Measurements from ENCODE around the gene MGAT5B.

The MGAT5B gene

DNA sequence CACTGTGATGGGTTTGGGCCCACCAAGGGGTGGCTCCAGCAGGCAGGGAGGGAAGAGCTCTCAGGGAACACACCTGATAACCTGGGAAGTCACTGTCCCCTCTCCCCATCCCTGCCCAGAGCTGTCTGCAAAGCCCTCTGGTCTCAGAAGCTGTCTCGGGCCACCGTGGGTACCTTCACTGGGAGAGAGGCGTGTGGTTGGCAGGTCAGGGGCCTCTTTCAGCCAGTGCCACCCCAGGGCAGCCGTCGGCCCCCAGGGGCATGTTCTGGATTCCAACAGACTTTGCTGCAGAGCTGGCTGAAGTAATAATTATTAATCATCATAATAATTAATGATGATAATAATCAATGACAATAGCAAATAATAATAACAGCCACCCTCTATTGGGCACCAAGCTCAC, 21.1 kb downstream of the MGAT5B start:
- TF ChIP-seq EZH2phosphoT487 (IDR thresholded peaks at IDR 0.05; ENCODE audit: low read length) (no peak), CTCF (IDR thresholded peaks at IDR 0.05; ENCODE audit: low read length) (no peak), EZH2 (optimal IDR thresholded peaks at IDR 0.05; ENCODE audit: low read depth, low read length) (no peak)
- H2AFZ ChIP-seq (ENCODE audit: low read length) = no peak overlapping the region

DNA sequence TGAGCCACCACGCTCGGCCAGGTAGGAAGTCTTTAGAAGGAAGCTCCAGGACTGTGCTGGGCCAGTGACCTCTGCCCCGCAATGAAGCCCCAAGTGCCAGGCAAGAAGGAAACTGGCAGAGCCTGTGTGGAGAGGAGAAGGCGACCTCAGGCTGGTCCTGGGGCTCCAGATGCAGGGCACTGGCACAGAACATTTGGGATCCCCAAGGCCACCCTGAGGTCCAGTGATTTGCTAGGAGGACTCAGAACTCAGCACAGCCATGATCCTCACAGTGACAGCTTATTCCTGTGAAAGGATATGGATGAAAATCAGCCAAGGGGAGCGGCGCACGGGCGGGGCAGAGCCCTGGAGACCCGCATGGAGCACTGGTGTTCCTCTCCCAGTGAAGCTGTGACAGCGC, 24.1 kb downstream of the MGAT5B start:
- Histone ChIP-seq H3K4me1 (ENCODE audit: low read length) (peaks cover 2% of the 10 kb centered on the region), H3K27ac (ENCODE audit: low read length) (no peak overlapping the region), H3K9me2 (replicated peaks; ENCODE audit: insufficient read depth, low read length) (no peaks in the 10 kb centered on the region), H3K9me3 (replicated peaks; ENCODE audit: insufficient read depth, low read length) (no peaks in the 10 kb centered on the region), H3K9ac (ENCODE audit: low read length) (no peak overlapping the region), H3K36me3 (replicated peaks; ENCODE audit: insufficient read depth, low read length) (no peaks in the 10 kb centered on the region), H2AFZ (ENCODE audit: low read length) (no peak overlapping the region), H3K27me3 (replicated peaks; ENCODE audit: insufficient read depth, low read length) (peaks cover 71% of the 10 kb centered on the region), H4K20me1 (ENCODE audit: insufficient read depth, low read length) (no peaks in the 10 kb centered on the region), H3K4me3 (ENCODE audit: low read length) (no peak overlapping the region), H3F3A (ENCODE audit: insufficient read depth, low read length) (0 out of 2 replicates have a peak, but pooled peaks cover 3% of the 10 kb centered on the region), H3K79me2 (ENCODE audit: low read length) (no peaks in the 10 kb centered on the region), H3K4me2 (ENCODE audit: low read depth, low read length) (no peak overlapping the region)
- no peak for DNase-seq
- TF ChIP-seq EZH2phosphoT487 (IDR thresholded peaks at IDR 0.05; ENCODE audit: low read length) (no peak), EZH2 (optimal IDR thresholded peaks at IDR 0.05; ENCODE audit: low read depth, low read length) (no peak), CTCF (IDR thresholded peaks at IDR 0.05; ENCODE audit: low read length) (no peak)

More for the DNA sequence above, 21.1 kb downstream of the MGAT5B start:
- H4K20me1 ChIP-seq (ENCODE audit: insufficient read depth, low read length) = no peaks in the 10 kb centered on the region
- H3K36me3 ChIP-seq (replicated peaks; ENCODE audit: insufficient read depth, low read length) = no peaks in the 10 kb centered on the region
- no peak overlapping the region for H3K4me2 ChIP-seq (ENCODE audit: low read depth, low read length)
- no peaks in the 10 kb centered on the region for H3K9me2 ChIP-seq (replicated peaks; ENCODE audit: insufficient read depth, low read length)
- no peaks in the 10 kb centered on the region for H3K4me1 ChIP-seq (ENCODE audit: low read length)
- no peak for DNase-seq
- H3K27ac ChIP-seq (ENCODE audit: low read length) = no peak overlapping the region
- no peaks in the 10 kb centered on the region for H3K79me2 ChIP-seq (ENCODE audit: low read length)
- H3K9me3 ChIP-seq (replicated peaks; ENCODE audit: insufficient read depth, low read length) = no peaks in the 10 kb centered on the region
- H3K9ac ChIP-seq (ENCODE audit: low read length) = no peak overlapping the region
- peaks cover 67% of the 10 kb centered on the region for H3K27me3 ChIP-seq (replicated peaks; ENCODE audit: insufficient read depth, low read length)
- no peak overlapping the region for H3K4me3 ChIP-seq (ENCODE audit: low read length)
- H3F3A ChIP-seq (ENCODE audit: insufficient read depth, low read length) = no peaks in the 10 kb centered on the region

DNA sequence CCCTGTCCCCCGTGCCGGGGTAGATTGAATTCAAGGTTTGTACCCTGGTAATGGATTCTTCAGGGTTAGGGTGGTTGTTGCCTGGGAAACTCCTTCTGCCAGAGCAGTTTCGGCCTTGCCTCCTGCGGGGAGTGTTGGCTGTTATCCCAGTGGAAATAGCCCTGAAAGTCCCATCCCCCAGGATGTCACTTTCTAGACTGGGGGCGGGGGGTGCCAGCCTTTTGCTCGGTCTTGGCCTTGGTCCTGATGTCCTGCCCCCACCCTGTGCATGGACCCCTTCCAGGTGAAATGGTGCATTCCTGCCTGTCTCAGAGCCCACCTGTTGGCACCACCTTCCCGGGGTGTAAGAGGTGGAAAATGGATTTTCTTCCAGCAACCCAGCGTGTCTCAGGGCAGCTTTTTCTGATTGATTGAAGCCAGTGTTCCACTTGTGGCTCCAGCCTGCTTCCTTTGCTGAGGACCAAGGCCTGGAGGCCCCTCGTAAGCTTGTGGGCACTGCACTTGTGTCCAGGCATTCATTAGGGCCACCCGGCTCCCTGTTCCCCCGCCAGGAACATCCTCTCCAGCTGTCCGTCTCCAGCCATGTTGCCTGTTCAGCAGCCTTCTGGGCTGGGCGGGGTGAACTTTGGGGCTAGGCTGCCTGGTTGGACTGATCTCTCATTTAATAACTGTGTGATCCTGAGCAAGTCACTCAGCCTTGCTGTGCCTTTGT, 25.6 kb downstream of the MGAT5B start:
- Histone ChIP-seq H3F3A (ENCODE audit: insufficient read depth, low read length) (0 out of 2 replicates have a peak, but pooled peaks cover 3% of the 10 kb centered on the region), H3K4me1 (ENCODE audit: low read length) (peaks cover 3% of the 10 kb centered on the region), H3K27me3 (replicated peaks; ENCODE audit: insufficient read depth, low read length) (peaks cover 64% of the 10 kb centered on the region), H3K79me2 (ENCODE audit: low read length) (no peaks in the 10 kb centered on the region), H3K4me2 (ENCODE audit: low read depth, low read length) (no peak overlapping the region), H3K9ac (ENCODE audit: low read length) (no peak overlapping the region), H3K27ac (ENCODE audit: low read length) (no peak overlapping the region), H3K9me2 (replicated peaks; ENCODE audit: insufficient read depth, low read length) (no peaks in the 10 kb centered on the region), H2AFZ (ENCODE audit: low read length) (no peak overlapping the region), H4K20me1 (ENCODE audit: insufficient read depth, low read length) (no peaks in the 10 kb centered on the region), H3K4me3 (ENCODE audit: low read length) (no peak overlapping the region), H3K9me3 (replicated peaks; ENCODE audit: insufficient read depth, low read length) (no peaks in the 10 kb centered on the region), H3K36me3 (replicated peaks; ENCODE audit: insufficient read depth, low read length) (no peaks in the 10 kb centered on the region)
- no peak for TF ChIP-seq CTCF (IDR thresholded peaks at IDR 0.05; ENCODE audit: low read length)
- TF ChIP-seq EZH2phosphoT487 (IDR thresholded peaks at IDR 0.05; ENCODE audit: low read length) = no peak
- DNase-seq = no peak
